ENCODE results near the gene ACYP1.
"Not testable (repeated sequence)": the region's sequence is repeated elsewhere in the genome, so short reads cannot be mapped to it uniquely, and the experiment has no call there.

Gene ACYP1

DNA sequence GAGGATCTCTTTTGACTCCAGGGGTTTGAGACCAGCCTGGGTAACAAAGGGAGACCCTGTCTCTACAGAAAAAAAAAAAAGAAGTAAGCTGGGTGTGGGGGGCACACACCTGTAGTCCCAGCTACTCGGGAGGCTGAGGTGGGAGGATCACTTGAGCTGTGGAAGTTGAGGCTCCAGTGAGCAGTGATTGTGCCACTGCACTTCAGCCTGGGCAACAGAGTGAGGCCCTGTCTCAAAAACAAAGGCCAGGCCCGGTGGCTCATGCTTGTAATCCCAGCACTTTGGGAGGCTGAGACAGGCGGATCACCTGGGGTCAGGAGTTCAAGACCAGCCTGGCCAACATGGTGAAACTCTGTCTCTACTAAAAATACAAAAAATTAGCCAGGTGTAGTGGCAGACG lies 3.9 kb upstream of the ACYP1 start:
- DNase-seq, result not testable (repeated sequence)

DNA sequence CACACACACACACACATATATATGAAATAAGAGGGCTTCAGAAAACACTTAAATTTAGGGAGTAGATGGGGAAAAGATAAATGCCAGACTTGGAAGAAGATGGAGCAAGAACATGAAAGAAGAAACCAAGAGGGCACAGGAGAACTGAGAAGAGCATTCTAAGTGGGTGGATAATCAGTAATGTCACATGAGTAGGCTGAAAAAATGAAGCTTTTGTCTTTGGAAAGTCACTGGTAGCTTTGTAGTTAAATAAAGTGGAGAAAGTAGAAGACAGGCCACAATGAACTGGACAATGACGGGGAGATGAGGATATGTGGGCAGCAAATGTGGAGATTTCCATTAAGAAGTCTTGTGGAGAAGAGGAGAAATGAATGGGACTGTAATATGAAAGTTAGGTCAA lies 3.4 kb upstream of the ACYP1 start:
- no peak for DNase-seq

DNA sequence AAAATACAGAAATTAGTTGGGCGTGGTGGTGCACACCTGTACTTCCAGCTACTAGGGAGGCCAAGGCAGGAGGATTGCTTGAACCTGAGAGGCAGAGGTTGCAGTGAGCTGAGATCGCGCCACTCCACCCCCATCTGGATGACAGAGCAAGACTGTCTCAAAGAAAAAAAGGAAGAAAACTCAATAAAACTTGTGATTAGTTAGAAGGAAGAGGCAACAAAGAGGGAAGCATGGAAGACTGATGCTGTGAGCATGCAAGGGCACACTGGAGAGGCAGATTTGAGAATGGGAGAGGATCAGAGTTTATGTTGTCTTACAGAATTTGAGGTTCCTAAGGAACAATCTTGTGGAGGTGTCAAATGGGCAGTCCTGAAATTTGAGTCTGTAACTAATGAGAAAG lies 2.9 kb upstream of the ACYP1 start:
- no peak for DNase-seq

GRCh38 chr14:75064205-75064567 lies 362 bp upstream of the ACYP1 start:
- DNase-seq, result no peak

DNA sequence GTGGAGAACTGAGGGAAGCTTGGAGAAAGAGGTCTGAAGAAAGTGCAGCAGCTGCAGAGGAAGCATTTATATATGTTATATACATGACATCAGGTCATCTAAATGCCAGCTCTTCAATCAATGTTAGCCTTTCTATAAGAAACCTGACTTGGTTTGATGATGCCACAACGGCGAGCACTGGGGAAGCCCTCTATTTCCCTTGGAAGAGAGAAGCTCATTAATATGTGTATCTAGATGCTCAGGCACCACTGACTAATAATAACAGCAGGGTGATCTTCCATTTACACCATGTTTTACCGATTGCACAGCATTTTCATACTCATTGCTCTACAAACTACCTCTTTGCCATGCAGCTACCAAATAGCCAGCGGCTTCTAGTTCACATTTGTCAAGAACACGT lies 811 bp downstream of the ACYP1 start:
- DNase-seq, result no peak

- no peak for DNase-seq
Observed at GRCh38 chr14:75060420-75060819, 3.4 kb downstream of the ACYP1 start.

DNA sequence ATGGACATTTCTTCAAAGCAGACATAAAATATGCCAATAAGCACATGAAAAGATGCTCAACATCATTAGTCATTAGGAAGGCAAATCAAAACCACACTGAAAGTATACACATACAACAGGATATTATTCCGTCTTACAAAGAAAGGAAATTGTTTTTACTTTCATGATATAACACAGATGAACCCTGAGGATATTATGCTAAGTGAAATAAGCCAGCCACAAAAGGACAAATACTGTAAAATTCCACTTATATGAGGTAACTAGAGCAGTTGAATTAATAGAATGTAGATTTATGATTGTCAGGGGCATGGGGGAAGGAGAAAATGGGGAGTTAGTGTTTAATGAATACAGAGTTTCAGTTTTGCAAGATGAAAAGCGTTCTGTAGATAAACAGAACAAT lies 4.2 kb downstream of the ACYP1 start:
- no peak for DNase-seq

- DNase-seq, result no peak
Observed at GRCh38 chr14:75054421-75054820, 9.4 kb downstream of the ACYP1 start.

DNA sequence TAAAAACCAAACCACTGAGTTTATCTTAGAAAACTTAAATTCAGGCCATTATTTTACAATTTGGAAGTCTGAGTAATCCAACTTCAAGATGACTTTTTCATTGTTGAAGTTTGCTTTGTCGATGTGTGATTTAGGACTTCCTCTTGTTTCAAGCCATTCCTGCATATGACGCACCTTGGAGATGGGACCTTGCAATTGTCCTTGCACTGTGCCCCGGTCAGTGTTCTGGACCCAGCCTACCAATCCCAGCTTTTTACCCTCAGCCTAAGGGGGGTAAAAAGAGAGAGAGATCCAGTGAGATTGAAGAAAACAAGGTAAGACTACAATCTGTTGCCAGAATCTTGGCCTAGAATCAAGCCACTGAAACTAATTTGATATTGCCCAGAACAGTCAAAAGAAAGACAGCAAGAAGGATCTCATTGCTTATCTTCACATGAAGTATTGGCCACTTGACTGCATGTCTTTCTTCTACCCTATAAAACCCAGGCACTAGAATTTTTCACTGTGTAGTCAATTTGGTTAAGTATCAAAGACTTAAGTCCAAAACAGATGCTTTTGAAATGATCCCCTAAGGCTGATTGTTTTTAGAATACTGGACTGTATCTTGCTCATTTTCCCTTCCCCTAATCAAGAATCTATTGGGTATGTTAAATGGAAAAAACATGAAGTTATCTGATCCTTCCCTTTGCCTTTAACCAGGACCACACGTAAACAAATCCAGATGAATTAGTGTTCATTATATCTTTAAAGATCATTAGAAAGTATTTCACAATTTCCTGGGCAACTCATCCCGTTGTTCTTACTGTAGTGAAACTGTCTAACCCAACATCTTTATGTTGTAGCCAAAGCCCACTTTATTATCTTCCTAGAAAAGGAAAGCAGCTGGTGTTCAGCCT lies 10.2 kb downstream of the ACYP1 start:
- DNase-seq, result no peak

DNA sequence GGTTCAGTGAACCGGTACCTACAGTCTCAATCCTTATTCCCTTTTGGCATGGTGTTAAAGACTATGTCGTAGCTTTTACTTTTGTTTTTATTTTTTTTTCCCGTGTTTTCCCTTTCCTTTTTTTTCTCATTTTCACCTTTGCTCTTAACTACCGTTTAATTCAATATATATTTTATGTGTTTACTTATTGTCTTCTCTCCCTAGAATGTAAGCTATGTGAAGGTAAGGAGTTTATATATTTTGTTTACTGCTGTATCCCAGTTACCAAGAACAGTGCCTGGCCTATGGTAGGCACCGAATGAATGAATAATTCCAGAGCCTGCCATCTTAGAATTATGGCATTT lies 12.3 kb downstream of the ACYP1 start:
- no peak for DNase-seq

DNA sequence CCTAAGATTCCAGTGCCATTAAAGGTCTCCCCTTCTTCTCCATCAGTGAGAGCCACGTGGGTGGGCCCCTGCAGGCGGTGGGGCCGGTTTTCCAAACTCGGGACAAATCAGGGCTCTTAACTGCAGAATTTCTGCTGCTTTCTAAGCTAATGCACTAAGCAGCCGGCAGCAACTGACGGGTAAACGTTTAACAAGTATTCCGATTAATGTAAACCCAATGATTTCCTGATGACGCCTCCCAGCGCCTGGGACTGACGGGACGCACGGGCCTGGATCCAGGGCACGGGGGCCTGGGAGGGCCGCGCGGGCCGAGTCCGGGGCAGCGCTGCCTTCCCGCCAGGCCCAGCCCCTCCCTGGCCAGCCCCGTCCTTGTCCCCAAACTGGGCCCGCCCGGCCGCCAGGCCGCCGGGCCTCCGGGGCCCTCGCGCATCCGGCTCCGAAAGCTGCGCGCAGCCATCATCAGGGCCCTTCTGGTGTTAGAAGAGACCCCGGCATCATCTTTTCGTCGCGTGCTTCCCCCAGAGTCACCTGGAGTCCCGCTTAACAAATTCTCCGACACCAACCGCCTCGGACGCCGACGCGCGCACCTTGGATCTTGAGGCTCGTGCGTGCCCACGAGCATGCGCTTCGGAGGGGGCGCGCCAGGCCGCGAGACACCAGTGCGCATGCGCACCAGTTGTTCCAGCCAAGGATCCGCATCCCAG lies 12.8 kb downstream of the ACYP1 start, which contains the start of gene MLH3:
TSS of gene MLH3 (minus strand) at position 616 of the 704 bp plus-strand sequence. CDS start 1,812 bp downstream, outside the sequence.
- DNase-seq, result peak; percentile 63

GRCh38 chr14:75049731-75050201 lies 14.1 kb downstream of the ACYP1 start:
- DNase-seq, result no peak

DNA sequence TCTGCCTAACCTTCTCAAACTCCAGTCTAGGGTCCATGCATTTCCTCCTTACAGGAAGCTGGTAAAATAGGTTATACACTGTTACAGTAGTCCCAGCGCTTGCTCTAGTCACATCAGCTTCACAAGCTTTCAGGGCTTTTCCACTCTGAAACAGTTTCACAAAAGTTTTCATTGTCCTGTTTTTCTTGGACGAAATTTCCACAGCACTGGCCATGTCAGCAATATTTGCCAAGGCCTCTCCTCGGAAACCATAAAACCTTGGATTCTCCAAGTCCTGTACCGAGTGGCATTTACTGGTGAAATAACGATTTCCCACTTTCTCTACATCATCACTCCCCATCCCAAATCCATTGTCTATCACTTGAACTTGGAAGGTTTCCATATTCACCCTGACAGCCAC lies 14.7 kb downstream of the ACYP1 start:
- DNase-seq, result no peak

DNA sequence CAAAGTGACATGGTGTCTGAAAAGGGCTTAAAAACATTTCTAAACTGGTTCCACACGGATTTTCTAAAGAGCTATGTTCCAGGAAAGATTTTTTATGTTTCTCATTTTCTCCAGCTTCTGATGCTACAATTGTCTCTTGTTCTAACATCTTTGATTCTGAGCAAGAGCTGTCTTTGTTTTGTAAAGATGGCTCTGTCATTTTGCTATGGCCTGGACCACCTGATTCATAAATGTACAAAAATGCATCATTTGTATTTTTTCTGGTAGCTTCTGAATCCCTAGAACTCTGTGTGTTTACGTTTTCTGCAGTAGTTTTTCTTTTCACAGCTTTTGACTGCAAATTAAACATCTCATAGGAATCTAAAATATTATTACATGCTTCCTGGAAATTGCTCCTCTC lies 15.7 kb downstream of the ACYP1 start:
- no peak for DNase-seq

DNA sequence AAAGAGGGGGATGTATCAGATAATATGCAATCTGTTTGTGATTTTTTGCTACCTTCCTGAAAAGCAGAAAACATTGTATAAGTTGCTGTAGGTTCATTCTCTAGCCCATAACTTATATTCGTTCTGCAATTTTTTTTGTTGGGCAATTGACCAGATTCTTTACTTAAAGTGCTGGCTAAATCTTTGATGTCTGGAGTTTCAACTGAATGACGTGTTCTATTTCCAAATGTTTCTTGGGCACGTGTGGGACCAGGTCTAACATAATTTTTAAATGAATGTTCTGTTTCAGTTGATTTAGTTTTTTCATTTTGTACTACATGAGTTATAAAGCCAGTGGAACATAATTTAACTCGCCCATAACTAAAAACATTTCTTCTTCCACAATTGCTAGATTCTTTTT lies 16.3 kb downstream of the ACYP1 start:
- no peak for DNase-seq

DNA sequence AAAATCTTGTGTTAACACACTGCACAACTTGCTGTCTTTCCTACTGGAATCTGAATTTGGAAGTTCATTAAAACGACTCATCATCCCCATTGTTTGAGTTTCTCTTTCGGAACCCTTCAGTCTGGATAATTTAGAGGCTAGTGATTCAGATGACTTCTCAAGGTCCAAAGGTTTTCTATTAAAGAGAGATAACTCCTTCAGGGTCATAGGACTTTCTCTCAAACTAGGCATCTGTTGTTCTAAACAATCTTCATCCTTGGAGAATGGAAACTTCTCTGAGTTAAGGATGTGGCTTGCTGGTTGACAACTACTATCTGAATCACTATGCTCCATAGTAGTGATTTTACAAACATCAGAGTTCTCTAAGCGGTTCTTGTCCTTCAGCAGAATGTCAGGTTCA lies 16.9 kb downstream of the ACYP1 start:
- no peak for DNase-seq

- no peak for DNase-seq
Observed at GRCh38 chr14:75046275-75046674, 17.5 kb downstream of the ACYP1 start.

DNA sequence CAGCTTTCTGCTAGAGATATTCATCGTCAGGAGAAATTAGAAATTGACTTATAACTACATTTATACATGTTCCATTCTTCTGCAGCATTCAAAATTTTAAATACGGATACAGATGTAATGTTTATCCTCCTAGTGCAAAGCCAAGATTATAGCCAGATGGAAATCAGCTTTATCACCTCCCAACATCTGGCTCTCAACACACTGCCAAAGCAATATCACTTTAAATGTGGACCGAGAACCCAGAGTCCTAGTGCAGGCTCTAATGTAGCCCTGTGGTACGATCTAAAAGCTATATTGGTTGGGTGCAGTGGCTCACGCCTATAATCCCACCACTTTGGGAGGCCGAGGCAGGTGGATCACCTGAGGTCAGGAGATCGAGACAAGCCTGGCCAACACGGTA lies 19.1 kb downstream of the ACYP1 start:
- no peak for DNase-seq

- no peak for DNase-seq
Observed at GRCh38 chr14:75044322-75044721, 19.5 kb downstream of the ACYP1 start.

- no peak for DNase-seq
Observed at GRCh38 chr14:75042035-75042434, 21.8 kb downstream of the ACYP1 start.

- no peak for DNase-seq
Observed at GRCh38 chr14:75041613-75042012, 22.2 kb downstream of the ACYP1 start.

DNA sequence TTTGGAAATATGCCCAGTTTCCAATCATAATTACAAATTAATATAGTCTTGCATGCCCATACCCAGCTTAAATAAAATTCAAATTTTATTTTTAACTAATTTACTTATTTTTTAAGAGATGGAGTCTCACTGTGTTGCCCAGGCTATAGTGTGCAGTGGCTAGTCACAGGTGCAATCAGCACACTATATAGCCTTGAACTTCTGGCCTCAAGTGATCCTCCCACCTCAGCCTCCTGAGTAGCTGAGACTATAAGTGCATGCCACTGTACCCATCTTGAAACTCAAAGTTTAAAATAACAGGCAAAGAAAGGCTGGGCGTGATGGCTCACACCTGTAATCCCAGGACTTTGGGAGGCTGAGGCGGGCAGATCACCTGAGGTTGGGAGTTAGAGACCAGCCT lies 22.9 kb downstream of the ACYP1 start:
- no peak for DNase-seq

- DNase-seq, result no peak
Observed at GRCh38 chr14:75040507-75040906, 23.3 kb downstream of the ACYP1 start.

- DNase-seq, result no peak
Observed at GRCh38 chr14:75032939-75033338, 30.9 kb downstream of the ACYP1 start.

Measured in CD4-positive, alpha-beta T cell treated with Interleukin-4 for 4 hours (primary cell).